DND-41 (cell line): Measurements from ENCODE around the gene NECAB3.

Experiments used
- CTCF ChIP-seq: IDR thresholded peaks from 2 replicates; pipeline ENCODE4 v1.5.1; 2012; ENCODE audit warnings: borderline replicate concordance, low read length, moderate library complexity, mild to moderate bottlenecking; ENCODE audit not compliant: poor library complexity, severe bottlenecking; ENCODE audit errors: extremely low read depth
- EZH2 ChIP-seq: IDR thresholded peaks from 3 replicates; pipeline ENCODE4 v1.6.1; 2012; ENCODE audit warnings: borderline replicate concordance, low read depth, mild to moderate bottlenecking, moderate library complexity, low read length, inconsistent platforms; ENCODE audit not compliant: severe bottlenecking

GRCh38 chr20:33710681-33711445, 36.6 kb upstream of the NECAB3 start:
- TF ChIP-seq CTCF, result no peak
- TF ChIP-seq EZH2, result no peak
